BE2C (cell line): ENCODE data around the gene CCNO.

Experiments
- DNase-seq: peaks from one replicate; pipeline ENCODE4 v3.0.0-alpha.2; 2020
- H3K27me3 ChIP-seq: fragments of 250-450 bp; sonication (Bioruptor Pico); 2 replicates; pipeline ENCODE4 v1.5.1; 2020; ENCODE audit warnings: mild to moderate bottlenecking
- H3K36me3 ChIP-seq: fragments of 250-450 bp; sonication (Bioruptor Pico); 2 replicates; pipeline ENCODE4 v1.5.1; 2020; ENCODE audit warnings: mild to moderate bottlenecking
- H3K4me1 ChIP-seq: fragments of 250-450 bp; sonication (Bioruptor Pico); 2 replicates; pipeline ENCODE4 v1.5.1; 2020
- H3K4me3 ChIP-seq: 2 replicates; pipeline ENCODE4 v1.5.1; 2011; ENCODE audit warnings: low read depth, low read length
- H3K9me3 ChIP-seq: fragments of 250-450 bp; sonication (Bioruptor Pico); 2 replicates; pipeline ENCODE4 v1.5.1; 2020
- TF ChIP-seq, protein P1 (sequence below): IDR thresholded peaks from 2 replicates; pipeline ENCODE4 v1.5.1; 2012; ENCODE audit warnings: mild to moderate bottlenecking, low read depth, low read length

CCNO gene

DNA sequence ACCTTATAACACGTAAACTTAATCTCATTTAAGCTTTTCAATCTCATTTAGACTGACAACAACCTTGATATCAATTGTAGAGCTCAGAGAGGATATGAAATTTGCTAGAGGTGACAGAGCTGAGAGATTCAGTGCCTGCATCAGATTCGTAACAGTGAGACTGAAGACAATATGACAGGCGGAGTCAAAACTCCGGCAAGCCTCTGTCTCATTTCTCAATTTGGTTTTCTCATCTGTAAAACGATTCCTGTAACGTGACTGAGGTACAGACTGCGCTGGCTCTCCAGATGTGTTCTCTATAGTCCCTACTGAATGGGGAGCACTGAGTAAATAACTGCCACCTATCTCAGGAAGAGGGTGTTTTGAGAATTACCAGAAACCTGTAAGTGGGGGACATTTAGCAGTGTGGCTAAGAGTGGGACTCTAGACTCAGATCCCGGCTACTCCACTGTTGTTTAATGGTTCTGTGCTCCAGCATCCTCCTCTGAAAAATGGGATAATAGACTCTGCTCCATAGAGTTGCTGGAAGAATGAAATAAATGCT is 3.2 kb downstream of the CCNO start:
- Histone ChIP-seq H3K9me3 (no peaks in the 10 kb centered on the region), H3K27me3 (peaks cover 99% of the 10 kb centered on the region), H3K4me3 (no peak overlapping the region), H3K4me1 (no peaks in the 10 kb centered on the region), H3K36me3 (no peaks in the 10 kb centered on the region)
- DNase-seq: no peak
- TF ChIP-seq, protein P1, sequence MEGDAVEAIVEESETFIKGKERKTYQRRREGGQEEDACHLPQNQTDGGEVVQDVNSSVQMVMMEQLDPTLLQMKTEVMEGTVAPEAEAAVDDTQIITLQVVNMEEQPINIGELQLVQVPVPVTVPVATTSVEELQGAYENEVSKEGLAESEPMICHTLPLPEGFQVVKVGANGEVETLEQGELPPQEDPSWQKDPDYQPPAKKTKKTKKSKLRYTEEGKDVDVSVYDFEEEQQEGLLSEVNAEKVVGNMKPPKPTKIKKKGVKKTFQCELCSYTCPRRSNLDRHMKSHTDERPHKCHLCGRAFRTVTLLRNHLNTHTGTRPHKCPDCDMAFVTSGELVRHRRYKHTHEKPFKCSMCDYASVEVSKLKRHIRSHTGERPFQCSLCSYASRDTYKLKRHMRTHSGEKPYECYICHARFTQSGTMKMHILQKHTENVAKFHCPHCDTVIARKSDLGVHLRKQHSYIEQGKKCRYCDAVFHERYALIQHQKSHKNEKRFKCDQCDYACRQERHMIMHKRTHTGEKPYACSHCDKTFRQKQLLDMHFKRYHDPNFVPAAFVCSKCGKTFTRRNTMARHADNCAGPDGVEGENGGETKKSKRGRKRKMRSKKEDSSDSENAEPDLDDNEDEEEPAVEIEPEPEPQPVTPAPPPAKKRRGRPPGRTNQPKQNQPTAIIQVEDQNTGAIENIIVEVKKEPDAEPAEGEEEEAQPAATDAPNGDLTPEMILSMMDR: no peak

GRCh38 chr5:55227664-55228430 is 5.6 kb downstream of the CCNO start:
- peak overlapping the region; percentile 54 for H3K4me3 ChIP-seq
- H3K9me3 ChIP-seq: no peaks in the 10 kb centered on the region
- peaks cover 100% of the 10 kb centered on the region for H3K27me3 ChIP-seq
- TF ChIP-seq, protein P1: no peak
- no peaks in the 10 kb centered on the region for H3K36me3 ChIP-seq
- H3K4me1 ChIP-seq: no peaks in the 10 kb centered on the region
- no peak for DNase-seq

DNA sequence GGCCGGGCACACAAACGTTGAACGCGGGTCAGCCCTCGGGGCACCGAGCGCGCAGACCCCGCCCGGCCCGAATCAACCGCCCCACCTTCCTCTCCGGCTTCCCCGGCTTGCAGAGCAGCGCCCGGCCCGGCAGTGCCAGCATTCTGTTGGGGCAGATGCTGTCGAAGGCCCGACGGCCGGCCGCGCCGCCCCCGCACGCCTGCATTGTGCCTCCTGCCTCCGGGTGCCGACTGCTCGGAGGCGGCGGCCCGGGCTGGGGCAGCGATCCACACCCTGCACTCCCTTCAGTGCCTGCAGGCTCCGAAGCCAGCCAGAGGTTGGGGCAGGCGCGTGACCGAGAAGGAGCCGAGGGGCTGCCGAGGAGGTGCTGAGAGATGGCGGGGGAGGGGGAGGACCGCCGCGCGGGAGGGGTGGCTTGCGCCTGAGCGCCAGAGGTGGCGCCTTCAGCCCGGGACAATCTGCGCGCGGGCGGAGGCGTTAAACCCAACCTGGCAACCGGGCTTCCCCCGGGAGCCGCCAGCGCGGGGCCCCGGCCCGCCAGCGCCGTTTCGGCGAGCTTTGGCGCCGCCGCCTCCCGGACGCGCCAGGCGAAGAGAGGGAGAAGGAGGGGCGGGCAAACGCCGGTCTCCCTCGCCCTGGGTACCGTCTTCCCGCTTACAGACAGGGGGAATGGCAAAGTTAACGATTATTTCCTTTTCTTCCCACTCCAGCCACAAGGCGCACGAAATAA is 6.3 kb downstream of the CCNO start, which contains the start of gene MCIDAS:
Gene MCIDAS, minus strand, starts transcription at position 382 of the 730 bp plus-strand sequence. Its CDS starts 177 bp downstream, at position 205.
- peak; percentile 60 for DNase-seq
- Histone ChIP-seq H3K9me3 (no peaks in the 10 kb centered on the region), H3K4me3 (peak within 1 kb of the TSS; percentile 54), H3K27me3 (peaks cover 100% of the 10 kb centered on the region), H3K36me3 (no peaks in the 10 kb centered on the region), H3K4me1 (no peaks in the 10 kb centered on the region)
- TF ChIP-seq, protein P1: no peak

- Histone ChIP-seq H3K4me3 (peak overlapping the region; percentile 54), H3K9me3 (no peaks in the 10 kb centered on the region), H3K27me3 (peaks cover 98% of the 10 kb centered on the region), H3K36me3 (no peaks in the 10 kb centered on the region), H3K4me1 (no peaks in the 10 kb centered on the region)
- peak; percentile 89 for DNase-seq
- TF ChIP-seq, protein P1: peak; percentile 86
Observed at GRCh38 chr5:55226027-55226933, 7.1 kb downstream of the CCNO start.

- H3K4me3 ChIP-seq: no peak overlapping the region
- no peak for DNase-seq
- H3K36me3 ChIP-seq: no peaks in the 10 kb centered on the region
- peaks cover 98% of the 10 kb centered on the region for H3K27me3 ChIP-seq
- TF ChIP-seq, protein P1: no peak
- H3K9me3 ChIP-seq: no peaks in the 10 kb centered on the region
- H3K4me1 ChIP-seq: no peaks in the 10 kb centered on the region
Observed at GRCh38 chr5:55225346-55225745, 8.1 kb downstream of the CCNO start.
